CD14-positive monocyte (primary cell): ENCODE results near the gene TXNRD1. TPM values are rescaled to one million over a fixed set of nuclear protein-coding genes. Genes with fewer than 3 reads are reported as not detected.

Experiments
- DNase-seq, 3 donors: peaks; one replicate each; pipeline ENCODE4 v3.0.0-alpha.2; 2011 to 2022
- H2AFZ ChIP-seq: 2 replicates; pipeline ENCODE4 v1.6.0; 2012; ENCODE audit warnings: mild to moderate bottlenecking, low read depth, low read length, inconsistent platforms; ENCODE audit not compliant: insufficient read depth, poor library complexity, severe bottlenecking
- H3K27ac ChIP-seq, 2 donors: 1 replicate in 1 of 2; 2 replicates in 1 of 2; pipeline ENCODE4 v1.5.1; 2012 to 2013; ENCODE audit warnings: low read length in 2 of 2, control low read depth in 1 of 2, inconsistent platforms in 1 of 2, low read depth in 1 of 2, mild to moderate bottlenecking in 1 of 2
- H3K27me3 ChIP-seq, 2 donors: one replicate each; pipeline versions ENCODE4 v1.6.0 to v1.6.1; 2011 to 2013; ENCODE audit warnings: low read length in 2 of 2; ENCODE audit not compliant: control insufficient read depth in 2 of 2, insufficient read depth in 2 of 2
- H3K36me3 ChIP-seq, 2 donors: replicated peaks in 1 of 2; 1 replicate in 1 of 2; 2 replicates in 1 of 2; pipeline versions ENCODE4 v1.5.1 to v1.6.1; 2012 to 2013; ENCODE audit warnings: low read length in 2 of 2, control low read depth in 1 of 2, inconsistent platforms in 1 of 2, mild to moderate bottlenecking in 1 of 2; ENCODE audit not compliant: insufficient read depth in 2 of 2, control insufficient read depth in 1 of 2
- H3K4me1 ChIP-seq, 2 donors: 1 replicate in 1 of 2; 2 replicates in 1 of 2; pipeline versions ENCODE4 v1.5.1 to v1.6.1; 2012 to 2013; ENCODE audit warnings: low read length in 2 of 2, control low read depth in 1 of 2, inconsistent platforms in 1 of 2, mild to moderate bottlenecking in 1 of 2, moderate library complexity in 1 of 2; ENCODE audit not compliant: insufficient read depth in 2 of 2, control insufficient read depth in 1 of 2
- H3K4me2 ChIP-seq: replicated peaks from 2 replicates; pipeline ENCODE3; 2012; ENCODE audit warnings: low read length, moderate library complexity, mild to moderate bottlenecking; ENCODE audit not compliant: poor library complexity, severe bottlenecking; ENCODE audit errors: extremely low read depth
- H3K4me3 ChIP-seq, 3 experiments: fragments of 200-600 bp in 1 of 3; sonication (generic) in 1 of 3; replicated peaks in 1 of 3; 1 replicate in 2 of 3; 2 replicates in 1 of 3; pipeline ENCODE4 v1.5.1; 2011 to 2013; ENCODE audit warnings: low read length in 3 of 3, mild to moderate bottlenecking in 3 of 3, control low read depth in 2 of 3, low read depth in 2 of 3, inconsistent platforms in 1 of 3, moderate library complexity in 1 of 3
- H3K79me2 ChIP-seq: 2 replicates; pipeline ENCODE4 v1.6.0; 2012; ENCODE audit warnings: mild to moderate bottlenecking, control low read depth, inconsistent platforms, low read length, moderate library complexity; ENCODE audit not compliant: insufficient read depth
- H3K9ac ChIP-seq: 2 replicates; pipeline ENCODE4 v1.6.0; 2017; ENCODE audit warnings: low read length, mild to moderate bottlenecking; ENCODE audit not compliant: insufficient read depth, poor library complexity, severe bottlenecking
- H3K9me3 ChIP-seq, 2 donors: replicated peaks in 1 of 2; 1 replicate in 1 of 2; 2 replicates in 1 of 2; pipeline versions ENCODE4 v1.5.1 to v1.6.1; 2012 to 2013; ENCODE audit warnings: low read length in 2 of 2, control low read depth in 1 of 2; ENCODE audit not compliant: control insufficient read depth in 1 of 2, insufficient read depth in 1 of 2
- H4K20me1 ChIP-seq: 2 replicates; pipeline ENCODE4 v1.6.0; 2012; ENCODE audit warnings: mild to moderate bottlenecking, low read length, control low read depth, moderate library complexity; ENCODE audit not compliant: insufficient read depth
- H3K27ac Mint-ChIP-seq, 7 donors: one replicate each; pipeline ENCODE4 v1.8.0; 2020; ENCODE audit warnings: mild to moderate bottlenecking in 7 of 7, mixed read lengths in 7 of 7, moderate library complexity in 6 of 7, inconsistent platforms in 2 of 7
- H3K27me3 Mint-ChIP-seq, 3 donors: one replicate each; pipeline ENCODE4 v1.8.0; 2021 to 2022; ENCODE audit warnings: low read depth in 3 of 3, mild to moderate bottlenecking in 3 of 3, mixed read lengths in 3 of 3, moderate library complexity in 3 of 3, inconsistent platforms in 1 of 3
- H3K36me3 Mint-ChIP-seq, 2 donors: one replicate each; pipeline ENCODE4 v1.8.0; 2020; ENCODE audit warnings: mixed read lengths in 2 of 2, inconsistent platforms in 1 of 2, mild to moderate bottlenecking in 1 of 2
- H3K4me1 Mint-ChIP-seq: one replicate; pipeline ENCODE4 v1.8.0; 2020; ENCODE audit warnings: mild to moderate bottlenecking, mixed read lengths
- H3K4me3 Mint-ChIP-seq, 2 donors: one replicate each; pipeline ENCODE4 v1.8.0; 2020; ENCODE audit warnings: mild to moderate bottlenecking in 2 of 2, mixed read lengths in 2 of 2, moderate library complexity in 1 of 2
- H3K9me3 Mint-ChIP-seq, 7 donors: one replicate each; pipeline ENCODE4 v1.8.0; 2020 to 2022; ENCODE audit warnings: mixed read lengths in 7 of 7, mild to moderate bottlenecking in 6 of 7, moderate library complexity in 6 of 7, inconsistent platforms in 2 of 7
- WGBS: methylation state at CpG from one replicate; pipeline ENCODE4 v1.1.5; 2013; ENCODE audit warnings: missing lambda C conversion rate; ENCODE audit not compliant: insufficient coverage; 5-methylcytosine and 5-hydroxymethylcytosine counted together
- intact Hi-C, 2 donors: fragments of 100-400 bp; cut with micrococcal nuclease; formaldehyde crosslinking; loops; one replicate each; pipeline versions ENCODE4 v1.15.0 to v1.15.1; 2023
- polyA plus RNA-seq, 3 donors: library from polyadenylated mRNA; depleted of rRNA in 1 of 3; unstranded in 2 of 3; stranded (reverse) in 1 of 3; fragments of 300-500 nt in 2 of 3; fragments of >200 nt in 1 of 3; fragmentation: Illumina TruSeq in 2 of 3; gene quantifications; 1 replicate in 2 of 3; 2 replicates in 1 of 3; pipeline ENCODE4 v1.2.3, GENCODE V29; 2012 to 2021
- TF ChIP-seq, protein P1 (sequence below): fragments of 200-600 bp; IDR thresholded peaks from one replicate; pipeline ENCODE4 v1.8.0; 2022; ENCODE audit warnings: antibody characterized with exemption, mild to moderate bottlenecking

Gene TXNRD1
- polyA plus RNA-seq, 3 donors: 26.9 to 46.1 (median 29.2) TPM

DNA sequence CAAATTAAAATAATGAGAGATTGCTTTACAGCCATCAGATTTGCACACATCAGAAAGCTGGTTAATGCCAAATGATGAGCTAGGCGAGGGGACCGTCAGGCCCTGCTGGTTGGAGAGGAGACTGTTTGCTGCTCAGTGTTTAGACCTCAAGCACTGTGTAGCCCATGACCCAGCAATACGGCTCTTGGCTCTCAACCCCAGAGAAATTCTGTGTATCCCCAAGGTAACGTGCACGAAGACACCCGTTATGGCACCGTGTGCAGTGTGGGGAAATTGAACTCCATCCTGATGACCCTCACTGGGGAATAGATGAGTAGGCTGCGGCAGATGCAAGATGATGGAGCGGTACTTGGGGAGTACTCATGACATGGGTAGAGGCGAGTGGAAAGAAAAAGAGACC is 143.6 kb downstream of the TXNRD1 start:
- Mint-ChIP-seq H3K9me3 (peaks cover 0 to 6% (median 2%) of the 10 kb centered on the region in 7 donors), H3K36me3 (peaks cover 7 to 9% of the 10 kb centered on the region in 2 donors), H3K4me3 (no peak overlapping the region), H3K27me3 (no peaks in the 10 kb centered on the region), H3K27ac (no peak overlapping the region), H3K4me1 (peaks cover 2% of the 10 kb centered on the region)
- no peak for DNase-seq
- intact Hi-C loops: loop anchor here (2.0 to 5.0 kb wide), 3 partner anchors 142 to 158 kb away; partner anchors contain the start of gene TXNRD1 (in 2 of the 2)
- Histone ChIP-seq H3K36me3 (peaks cover 0 to 10% of the 10 kb centered on the region in 2 donors), H2AFZ (no peak overlapping the region), H3K4me1 (no peaks in the 10 kb centered on the region), H4K20me1 (no peaks in the 10 kb centered on the region), H3K79me2 (no peaks in the 10 kb centered on the region), H3K9ac (no peak overlapping the region), H3K4me2 (no peak overlapping the region), H3K4me3 (no peak overlapping the region), H3K27me3 (no peaks in the 10 kb centered on the region), H3K9me3 (peaks cover 0 to 4% of the 10 kb centered on the region in 2 donors), H3K27ac (no peak overlapping the region)
- WGBS: 97% methylated on average over 6 of the region's 10 CpGs
- TF ChIP-seq, protein P1, sequence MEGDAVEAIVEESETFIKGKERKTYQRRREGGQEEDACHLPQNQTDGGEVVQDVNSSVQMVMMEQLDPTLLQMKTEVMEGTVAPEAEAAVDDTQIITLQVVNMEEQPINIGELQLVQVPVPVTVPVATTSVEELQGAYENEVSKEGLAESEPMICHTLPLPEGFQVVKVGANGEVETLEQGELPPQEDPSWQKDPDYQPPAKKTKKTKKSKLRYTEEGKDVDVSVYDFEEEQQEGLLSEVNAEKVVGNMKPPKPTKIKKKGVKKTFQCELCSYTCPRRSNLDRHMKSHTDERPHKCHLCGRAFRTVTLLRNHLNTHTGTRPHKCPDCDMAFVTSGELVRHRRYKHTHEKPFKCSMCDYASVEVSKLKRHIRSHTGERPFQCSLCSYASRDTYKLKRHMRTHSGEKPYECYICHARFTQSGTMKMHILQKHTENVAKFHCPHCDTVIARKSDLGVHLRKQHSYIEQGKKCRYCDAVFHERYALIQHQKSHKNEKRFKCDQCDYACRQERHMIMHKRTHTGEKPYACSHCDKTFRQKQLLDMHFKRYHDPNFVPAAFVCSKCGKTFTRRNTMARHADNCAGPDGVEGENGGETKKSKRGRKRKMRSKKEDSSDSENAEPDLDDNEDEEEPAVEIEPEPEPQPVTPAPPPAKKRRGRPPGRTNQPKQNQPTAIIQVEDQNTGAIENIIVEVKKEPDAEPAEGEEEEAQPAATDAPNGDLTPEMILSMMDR: no peak

DNA sequence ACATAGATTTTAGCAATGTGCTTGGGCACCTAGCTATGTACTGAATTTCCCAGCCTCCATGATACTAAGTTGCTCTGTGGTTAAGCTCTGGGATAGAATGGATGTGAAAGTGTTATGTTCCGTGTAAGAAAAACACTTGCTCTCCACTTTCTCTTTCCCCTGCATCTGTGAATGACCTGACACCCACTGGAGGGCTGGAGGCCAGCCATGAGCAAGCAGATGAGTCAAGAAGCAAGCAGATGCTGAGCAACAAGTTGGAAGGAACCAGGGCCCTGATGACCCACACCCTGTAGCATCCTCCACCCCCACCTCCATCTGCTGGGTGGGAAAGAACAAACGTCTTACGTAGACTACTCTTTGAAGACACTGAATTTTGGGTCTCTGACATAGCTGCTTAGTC is 144.6 kb downstream of the TXNRD1 start:
- no peaks in the 10 kb centered on the region for H3K4me1 ChIP-seq
- no peak overlapping the region for H3K4me3 ChIP-seq
- peaks cover 0 to 6% (median 2%) of the 10 kb centered on the region in 7 donors for H3K9me3 Mint-ChIP-seq
- TF ChIP-seq, protein P1: no peak
- no peaks in the 10 kb centered on the region for H3K27me3 ChIP-seq
- no peak overlapping the region for H3K27ac ChIP-seq
- no peak overlapping the region for H3K9ac ChIP-seq
- no CpG with 5 or more reads among the region's 3 CpGs for WGBS
- no peaks in the 10 kb centered on the region for H3K27me3 Mint-ChIP-seq
- peaks cover 0 to 1% of the 10 kb centered on the region in 2 donors for H3K36me3 ChIP-seq
- peaks cover 2% of the 10 kb centered on the region for H3K4me1 Mint-ChIP-seq
- intact Hi-C loops: no loop called here
- H3K27ac Mint-ChIP-seq: no peak overlapping the region
- no peak overlapping the region for H3K4me3 Mint-ChIP-seq
- peaks cover under 1 to 4% of the 10 kb centered on the region in 2 donors for H3K36me3 Mint-ChIP-seq
- no peaks in the 10 kb centered on the region for H4K20me1 ChIP-seq
- no peaks in the 10 kb centered on the region for H3K79me2 ChIP-seq
- H3K4me2 ChIP-seq: no peak overlapping the region
- H3K9me3 ChIP-seq: peaks cover 0 to 4% of the 10 kb centered on the region in 2 donors
- no peak overlapping the region for H2AFZ ChIP-seq
- DNase-seq: no peak
